Activated CD8-positive, alpha-beta memory T cell treated with anti-CD3 and anti-CD28 coated beads for 1 hour (primary cell): ENCODE measurements around the gene SND1.

Experiments
- DNase-seq, 2 donors: peaks; one replicate each; pipeline ENCODE4 v3.0.0-alpha.2; 2020; ENCODE audit warnings: low read depth in 1 of 2; ENCODE audit errors: extremely low read depth in 1 of 2

The SND1 gene

DNA sequence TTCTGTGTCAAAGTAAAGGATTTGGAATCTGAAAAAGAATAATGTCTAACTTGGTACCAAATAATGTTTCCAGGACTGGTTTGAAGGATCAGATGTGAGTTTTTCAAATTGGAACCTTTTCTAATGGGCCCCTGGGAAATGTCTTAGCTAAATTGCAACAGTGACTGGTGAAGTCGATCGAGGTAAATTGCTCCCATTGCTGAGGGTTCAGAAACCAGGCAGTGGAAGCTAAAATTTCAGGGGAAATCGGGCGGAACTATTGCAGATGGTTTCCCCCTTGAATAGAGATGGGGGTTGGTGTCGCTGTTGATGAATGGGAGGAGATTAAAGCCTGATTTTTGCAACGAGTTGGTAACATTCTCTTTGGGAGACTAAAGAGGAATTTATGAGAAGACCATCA is 112.7 kb downstream of the SND1 start:
- no peak for DNase-seq

DNA sequence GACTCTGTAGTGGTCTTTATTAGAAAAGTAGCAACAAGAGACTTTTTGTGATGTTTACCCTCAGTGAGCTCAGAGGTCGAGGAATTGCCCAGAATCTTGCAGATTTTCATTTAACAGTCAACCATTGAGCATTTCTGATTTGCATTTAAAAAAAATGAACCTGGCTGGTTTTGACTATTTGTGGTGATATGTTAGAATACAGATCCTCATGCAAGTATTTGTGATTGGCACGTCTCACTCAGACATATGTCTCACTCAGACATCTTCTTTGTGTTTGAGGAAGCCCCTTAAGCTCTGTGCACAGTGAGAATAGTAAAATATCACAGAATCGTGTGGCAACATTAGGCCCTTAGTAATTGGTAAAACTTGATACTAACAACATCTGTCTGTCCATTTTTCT is 113.2 kb downstream of the SND1 start:
- no peak for DNase-seq

DNA sequence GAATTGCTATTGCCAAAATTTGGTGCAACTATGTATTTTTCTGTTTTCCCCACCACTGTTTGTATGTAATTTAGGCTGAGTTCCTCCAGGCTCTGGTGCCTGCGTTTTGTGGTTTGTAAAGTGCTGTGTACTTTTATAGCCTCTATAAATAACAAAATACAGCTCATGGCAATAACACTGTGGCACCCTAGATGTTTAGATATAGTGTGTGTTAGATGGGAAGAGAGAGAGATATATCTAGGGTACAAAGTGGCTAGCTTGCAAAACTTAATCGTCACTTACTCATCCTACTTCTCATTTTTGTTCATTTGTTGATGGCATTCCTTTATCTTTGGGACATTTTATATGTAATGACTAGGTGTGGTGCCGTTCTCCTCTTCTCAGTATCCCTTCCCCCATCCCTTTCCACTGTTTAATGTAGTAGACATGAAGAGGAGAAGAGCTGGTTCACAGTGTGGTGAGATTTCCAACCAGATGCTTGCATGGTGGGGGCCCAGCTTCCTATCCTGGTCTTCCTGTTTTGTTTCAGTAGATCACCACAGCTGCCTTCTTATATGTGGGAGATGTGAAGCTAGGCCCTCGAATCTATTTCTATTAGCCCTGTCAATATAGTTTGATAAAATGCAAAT is 115.0 kb downstream of the SND1 start:
- no peak for DNase-seq

DNA sequence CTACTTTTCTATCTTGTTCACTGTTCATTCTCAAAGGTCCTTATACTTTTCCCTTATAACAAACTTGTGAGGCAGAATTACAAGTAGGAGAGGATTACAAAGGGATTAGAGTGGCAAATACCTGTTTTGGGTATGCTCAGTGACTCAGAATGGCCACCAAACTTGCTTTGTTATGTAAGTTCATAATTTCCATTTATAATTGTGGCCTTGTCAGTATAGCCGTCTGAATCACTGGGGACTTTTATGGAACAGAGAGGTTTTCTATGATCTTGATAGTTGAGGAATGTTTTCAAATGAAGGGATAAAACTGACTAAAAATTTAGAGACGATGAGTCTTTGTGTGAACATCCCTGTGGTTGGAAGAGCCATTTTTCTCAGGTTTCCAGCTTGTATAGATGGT is 116.2 kb downstream of the SND1 start:
- DNase-seq = no peak

DNA sequence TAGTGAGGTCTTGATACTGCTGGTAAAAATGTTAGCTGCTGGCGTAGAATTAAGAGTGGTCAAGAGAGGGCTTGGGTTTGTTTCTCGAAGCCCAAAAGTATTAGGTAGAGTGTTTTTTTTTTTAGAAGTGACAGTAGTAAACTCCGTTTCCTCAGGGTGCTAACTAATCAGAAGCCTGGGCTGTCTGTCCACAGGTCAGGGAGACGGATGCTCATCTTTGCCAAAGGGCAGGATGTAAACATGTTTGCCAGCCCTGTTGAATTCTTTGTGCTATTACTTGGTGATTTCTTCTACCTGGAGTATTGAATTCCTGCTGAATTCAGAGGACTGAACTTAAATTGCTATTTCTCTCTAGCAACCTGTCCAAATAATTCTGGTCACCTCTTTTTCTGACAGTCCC is 117.1 kb downstream of the SND1 start:
- DNase-seq = no peak

DNA sequence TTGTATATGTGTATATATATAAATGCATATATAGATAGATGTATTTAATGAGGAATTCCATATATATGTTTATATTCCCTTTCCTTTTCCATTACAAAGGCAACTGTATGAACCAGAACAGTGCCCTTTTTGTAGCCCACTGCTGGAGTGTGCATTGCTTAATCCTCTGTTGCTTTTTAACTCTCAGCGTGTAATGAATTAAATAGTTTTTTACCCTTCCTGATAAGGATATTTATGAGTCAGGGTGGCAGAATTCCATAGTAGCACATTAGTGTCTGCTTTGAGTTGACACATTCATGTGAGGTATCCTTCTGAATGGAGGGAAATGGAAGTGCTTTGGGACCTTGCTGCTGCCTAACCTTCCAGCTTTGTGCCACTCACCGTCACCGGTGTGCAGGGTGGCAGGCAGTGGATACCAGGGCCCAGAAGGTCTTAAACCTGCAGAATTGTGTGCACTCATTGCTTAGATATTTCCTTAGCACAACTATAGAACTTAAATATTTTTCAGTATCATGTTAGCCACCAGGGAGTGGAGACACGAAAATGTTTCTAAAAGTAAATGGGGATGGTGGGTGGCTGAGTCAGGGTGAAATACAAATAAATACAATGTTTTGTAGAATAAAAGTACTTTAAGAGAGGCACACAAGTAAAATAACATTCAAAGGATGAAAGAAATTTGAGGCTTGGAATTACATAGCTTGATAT is 117.9 kb downstream of the SND1 start:
- DNase-seq = no peak

DNA sequence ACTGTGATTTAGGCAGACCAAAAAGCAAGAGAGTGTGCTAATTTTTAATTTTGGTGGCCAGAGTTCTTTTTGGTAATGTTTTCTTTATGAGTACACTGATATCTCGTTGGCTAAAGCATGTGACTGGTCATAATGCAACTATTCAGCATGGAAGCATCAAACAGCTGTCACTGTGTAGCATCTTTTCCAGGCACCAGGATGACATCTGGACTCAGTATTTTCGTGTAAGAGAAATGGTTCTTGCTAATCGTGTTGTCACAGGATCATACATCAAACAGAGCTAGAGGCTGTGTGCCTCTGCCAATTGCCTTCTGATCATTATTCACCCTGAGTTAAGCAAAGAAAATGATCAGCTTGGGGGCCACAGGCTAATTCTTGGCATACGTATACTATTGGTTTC is 118.9 kb downstream of the SND1 start:
- no peak for DNase-seq

DNA sequence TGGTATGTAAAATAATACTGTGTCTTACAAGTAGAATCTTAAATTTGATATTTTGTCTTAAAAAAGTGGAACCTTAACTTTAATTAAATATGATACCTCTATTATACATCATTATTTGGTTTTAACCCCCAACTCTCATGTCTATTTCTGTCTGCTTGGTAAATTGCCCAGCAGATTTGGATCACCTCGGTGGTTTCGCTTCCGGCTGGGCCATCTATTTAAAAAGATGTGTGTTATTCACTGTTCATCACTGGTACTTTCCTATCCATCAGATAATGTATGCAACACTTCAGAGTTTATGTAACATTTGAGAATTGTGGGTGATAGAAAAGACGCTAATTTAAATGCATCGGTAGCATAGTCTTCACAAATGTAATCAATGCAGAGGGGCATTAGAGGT is 119.7 kb downstream of the SND1 start:
- DNase-seq = no peak

DNA sequence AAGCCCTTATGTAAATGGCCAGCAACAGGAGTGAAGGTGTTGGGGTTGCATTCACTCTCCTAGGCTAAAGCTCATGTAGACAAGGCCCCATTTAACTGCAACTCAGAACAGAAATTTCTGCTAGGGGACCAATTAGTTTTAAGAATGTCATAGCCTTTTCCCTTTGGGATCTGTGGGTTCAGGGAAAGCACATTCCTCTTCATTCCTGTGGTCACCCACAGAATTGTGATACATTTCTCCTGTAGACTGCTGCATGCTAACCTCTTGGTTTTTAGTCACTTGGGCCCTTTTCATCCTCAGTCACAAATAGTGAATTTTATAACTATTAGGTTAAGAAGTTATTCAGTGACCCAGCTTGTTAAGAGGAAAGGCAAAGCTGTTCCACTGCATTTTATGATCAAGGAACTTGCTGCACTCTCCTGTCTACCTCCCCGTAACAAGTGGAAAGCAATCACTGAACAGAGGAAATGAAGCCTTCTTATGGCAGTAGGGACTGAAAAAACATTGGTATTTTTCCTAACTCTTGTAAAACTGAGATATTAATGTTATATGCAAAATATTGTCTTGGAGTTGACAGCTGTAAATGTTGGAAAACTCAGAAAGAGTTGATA is 124.9 kb downstream of the SND1 start:
- DNase-seq = no peak

DNA sequence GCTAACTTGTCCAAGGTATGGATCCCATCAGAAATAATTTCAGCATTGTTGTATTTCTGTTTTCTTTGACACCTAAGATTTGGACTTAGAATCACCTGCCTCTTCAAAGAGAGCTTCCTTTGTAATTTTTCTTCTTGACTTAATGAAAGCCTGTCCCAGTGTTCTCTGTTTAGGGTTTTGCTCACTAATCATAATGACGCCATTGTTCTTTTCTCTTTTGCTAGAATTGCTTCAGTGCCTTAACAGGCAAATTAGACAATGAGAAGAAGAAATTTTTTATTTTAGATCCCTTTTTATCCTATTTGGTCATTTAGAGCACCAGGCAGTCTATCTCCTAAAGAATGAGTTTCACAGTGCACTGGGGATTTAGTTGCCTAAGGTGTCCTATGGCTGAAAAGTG is 128.5 kb downstream of the SND1 start:
- no peak for DNase-seq

DNA sequence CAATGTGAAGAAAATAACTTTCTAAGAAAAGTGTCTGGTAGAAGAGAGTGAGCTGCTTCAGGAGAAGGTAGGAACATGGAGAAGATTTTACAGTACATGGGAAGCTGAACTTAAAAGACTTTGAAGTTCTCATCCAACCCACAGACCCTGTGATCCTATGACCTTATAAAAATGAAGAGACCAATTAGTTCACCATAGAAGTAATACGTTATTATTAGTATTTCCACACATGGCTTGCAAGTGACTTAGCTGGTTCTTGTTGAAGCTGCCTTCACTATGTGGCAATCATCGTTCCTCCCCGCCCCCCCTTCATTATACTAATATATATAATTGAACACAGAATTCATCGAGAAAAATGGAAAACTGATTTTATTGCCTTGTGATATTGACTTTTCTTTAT is 129.1 kb downstream of the SND1 start:
- no peak for DNase-seq

DNA sequence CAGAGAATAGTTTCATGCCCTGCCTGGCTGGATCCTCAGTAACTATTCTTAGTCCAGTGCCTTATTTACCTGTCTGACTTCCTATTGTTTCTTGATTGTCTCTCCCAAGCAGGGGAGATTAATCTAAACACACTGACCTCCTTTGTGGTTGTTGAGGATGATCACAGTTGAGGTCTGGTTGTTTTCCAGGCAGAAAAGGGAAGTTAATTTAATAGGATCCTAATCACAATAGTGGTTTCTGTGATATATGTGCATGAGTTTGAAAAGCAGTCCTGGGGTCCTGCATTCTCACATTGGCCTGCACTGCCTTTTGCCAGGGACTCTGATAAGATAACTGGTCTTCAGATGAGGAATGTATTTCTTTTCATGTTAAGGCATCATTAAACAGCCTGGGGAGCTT is 130.1 kb downstream of the SND1 start:
- no peak for DNase-seq

DNA sequence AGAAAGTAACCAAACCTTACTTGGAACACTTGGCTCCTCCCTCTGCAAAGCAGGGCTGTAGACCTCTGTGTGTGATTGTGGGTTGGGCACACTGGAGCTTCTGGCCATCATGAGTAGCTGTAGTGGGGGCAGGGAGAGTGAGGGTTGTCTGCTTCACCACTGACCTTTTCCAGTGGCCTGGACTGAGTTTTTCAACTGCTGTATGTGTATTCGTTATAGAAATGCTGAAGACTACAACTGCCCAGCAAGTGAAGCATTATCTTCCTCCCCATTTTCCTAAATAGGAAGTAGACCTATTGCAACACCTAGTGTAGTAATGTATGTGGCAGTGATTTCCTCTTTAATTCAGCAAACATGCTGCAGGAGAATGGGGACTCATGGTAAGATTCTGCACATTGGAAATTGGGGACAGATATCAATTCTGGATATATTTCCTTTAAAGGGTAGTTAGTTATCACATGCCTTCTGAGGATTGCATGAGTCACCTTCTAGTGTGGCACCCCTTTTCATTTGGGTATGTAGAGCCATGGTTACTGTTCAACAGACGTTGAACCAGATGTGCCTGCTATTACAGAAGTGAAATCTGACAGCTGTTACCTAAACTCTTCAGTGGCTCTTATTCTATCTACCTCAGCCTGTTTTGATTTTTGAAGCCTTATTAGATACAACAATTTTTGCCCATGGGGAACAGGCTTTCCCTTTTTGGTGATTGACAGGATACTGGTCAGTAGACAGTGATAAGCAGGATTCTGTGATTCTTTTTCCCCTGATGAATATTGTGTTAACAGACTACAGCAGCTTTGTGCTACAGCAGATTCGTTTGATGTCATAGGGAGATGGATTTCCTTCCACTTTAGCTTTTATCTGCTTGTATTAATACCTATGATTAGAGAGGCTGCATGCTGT is 130.9 kb downstream of the SND1 start:
- no peak for DNase-seq

DNA sequence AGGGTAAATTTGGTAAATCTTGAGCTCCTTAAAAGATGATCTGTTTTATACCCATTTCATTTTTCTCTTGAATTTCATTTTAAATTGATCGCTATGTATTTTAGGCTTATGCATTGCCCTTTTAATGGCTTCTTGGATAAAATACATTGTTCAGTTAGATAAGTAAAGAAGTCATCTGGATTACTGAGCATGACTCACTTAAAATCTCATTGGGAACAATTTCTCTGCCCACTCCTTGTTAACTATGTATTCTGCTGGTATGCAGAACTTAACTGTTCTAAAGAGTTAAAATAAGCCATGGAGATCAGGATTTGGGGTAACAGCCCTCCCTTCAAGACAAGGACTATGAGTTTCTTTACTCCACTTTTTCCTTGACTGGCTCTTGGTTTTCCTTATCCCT is 134.2 kb downstream of the SND1 start:
- no peak for DNase-seq

DNA sequence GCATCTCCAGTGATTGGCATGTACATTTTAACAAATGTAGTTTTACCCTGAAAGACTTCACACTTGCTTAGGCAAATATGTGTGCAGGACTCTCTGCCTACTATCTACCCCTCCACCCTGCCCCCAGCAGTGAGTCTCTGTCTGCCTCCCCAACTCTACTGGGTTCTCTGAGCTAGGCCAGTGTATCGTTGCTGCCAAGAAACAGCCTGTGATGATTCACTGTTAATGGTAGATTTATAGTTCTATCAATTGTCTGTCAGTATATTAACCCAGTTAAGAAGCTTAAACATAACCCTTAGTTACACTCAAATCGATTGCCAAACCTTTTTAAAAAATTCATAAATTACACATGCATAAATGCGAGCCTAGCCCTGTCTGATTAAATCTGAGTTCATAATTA is 137.0 kb downstream of the SND1 start:
- no peak for DNase-seq

DNA sequence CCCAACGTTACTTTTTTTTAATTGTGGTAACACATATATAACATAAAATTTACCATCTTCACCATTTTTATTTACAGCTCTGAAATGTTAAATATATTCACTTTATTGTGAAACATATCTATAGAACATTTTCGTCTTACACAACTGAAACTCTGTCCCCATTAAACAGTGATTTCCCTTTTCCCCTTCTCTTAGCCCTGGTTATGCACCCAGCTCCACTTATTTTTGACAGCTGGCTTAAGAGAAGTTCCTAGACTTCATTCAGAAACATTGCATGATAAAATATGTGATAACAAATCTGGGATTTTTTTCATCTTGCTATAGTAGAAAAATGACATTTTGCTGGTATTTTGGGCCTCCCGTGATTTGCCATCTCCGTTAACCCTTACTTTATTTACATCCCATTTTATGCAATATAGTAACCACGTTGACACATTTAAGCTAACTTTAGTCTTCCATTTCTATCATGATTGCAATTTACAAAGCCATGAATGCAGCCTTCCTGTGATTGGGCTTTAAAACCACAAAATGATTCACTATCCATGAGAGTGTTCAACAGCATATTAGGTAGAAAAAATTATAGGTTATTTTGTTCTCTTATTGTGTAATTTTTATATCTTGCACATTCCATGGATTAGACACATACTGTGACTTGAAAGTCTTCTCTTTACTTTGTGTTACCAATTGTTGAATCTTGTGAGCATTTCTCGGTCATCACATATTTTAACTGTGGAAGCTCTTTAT is 139.6 kb downstream of the SND1 start:
- DNase-seq = no peak

DNA sequence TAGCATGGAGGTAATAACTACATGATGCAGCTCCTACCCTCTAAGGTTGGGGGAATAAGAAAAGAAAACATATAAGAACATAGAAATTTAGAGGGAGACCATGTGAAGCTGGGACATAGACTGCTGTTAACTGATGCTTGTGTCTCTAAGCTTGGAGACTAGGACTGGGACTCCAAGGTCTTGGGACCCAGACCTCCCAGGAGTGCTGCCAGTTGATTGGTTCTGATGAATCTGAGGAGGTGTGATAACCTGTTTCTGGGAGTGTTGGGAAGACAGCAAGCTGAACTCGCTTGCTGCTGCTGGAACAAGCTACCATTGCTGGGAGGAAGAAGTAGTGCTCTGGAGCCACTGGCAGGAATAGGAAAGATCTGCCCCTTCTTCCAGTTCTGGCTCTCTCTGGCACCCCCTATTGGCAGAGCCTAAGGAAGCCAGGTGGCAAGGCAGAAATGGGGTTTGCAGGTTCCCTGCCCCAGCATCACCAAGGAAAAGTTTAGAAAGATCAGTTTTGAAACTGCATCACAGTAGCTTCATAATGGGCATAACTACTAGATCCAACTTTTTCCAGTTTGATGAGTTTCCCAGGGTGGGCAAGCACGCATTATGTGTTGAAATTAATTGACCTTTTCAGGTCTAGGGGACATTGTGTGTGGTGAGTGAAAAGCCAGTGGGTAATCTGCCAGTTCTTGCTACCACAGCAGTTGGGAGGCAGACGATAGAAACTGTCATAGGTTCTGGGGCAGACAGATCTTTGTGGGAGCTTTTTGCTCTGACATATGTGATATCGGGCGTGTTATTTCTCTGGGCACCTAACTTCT is 140.7 kb downstream of the SND1 start:
- DNase-seq = no peak

DNA sequence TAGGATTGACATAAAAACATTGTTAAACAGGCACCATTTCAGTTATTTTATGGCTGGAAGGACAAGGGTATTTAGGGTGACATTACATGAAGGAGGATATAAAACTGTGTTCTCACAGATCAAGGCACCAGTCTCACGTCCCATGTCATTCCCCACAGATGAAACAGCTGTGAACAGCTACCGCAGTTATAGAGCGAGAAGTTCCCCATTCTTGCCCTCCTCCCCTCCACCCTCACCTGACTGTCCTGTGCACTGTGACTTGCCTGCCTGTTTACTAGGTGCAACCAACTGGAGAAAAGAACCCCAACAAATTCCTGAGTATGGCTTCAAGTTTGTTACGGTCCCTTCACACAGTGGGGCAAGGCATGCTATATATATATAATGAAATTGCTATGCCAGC is 141.6 kb downstream of the SND1 start:
- DNase-seq = no peak

DNA sequence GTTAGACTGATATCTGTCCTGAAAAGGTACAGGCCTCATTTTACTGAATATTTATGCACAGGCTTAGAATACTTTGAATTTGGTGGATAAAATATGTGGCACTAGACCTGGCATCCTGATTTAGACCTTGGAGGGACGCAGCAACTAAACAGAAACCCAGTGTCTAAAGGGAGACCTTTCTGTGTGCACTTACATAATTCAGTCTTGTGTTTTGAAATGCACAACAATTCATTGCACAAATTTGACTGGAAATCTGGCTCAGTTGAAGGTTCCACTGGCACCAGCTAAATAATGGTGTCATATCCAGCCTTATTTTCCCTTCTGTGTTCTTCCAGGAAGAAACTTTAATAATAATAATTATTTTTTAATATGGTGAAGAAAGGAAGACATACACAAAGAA is 142.1 kb downstream of the SND1 start:
- DNase-seq = no peak

DNA sequence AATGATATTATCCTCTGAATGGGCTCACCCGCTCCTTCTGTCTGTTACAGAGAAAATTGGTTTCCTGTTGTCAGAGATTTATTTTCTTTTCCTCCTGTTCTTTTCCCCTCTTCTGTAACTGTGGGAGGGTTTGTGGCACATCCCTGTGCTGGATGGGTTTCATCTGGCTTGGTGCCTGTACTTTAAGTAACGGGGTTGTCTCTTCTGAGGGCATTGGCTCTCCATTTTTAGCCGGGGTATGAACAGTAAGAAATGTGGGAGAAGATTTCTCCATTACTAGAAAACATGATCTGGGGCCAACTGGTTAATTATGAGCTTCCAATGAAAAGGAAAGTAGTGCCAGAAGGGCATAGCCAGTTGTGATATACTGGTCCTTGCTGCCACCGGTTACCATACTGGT is 142.6 kb downstream of the SND1 start:
- no peak for DNase-seq
